Cardiac fibroblast (primary cell): ENCODE measurements around the gene ANO10.
"Not testable (repeated sequence)": the region's sequence is repeated elsewhere in the genome, so short reads cannot be mapped to it uniquely, and the experiment has no call there.

ENCODE experiments used
- DNase-seq, 2 donors: peaks; one replicate each; pipeline versions ENCODE4 v3.0.0 to v3.0.0-alpha.2; 2010; ENCODE audit warnings: low read depth in 2 of 2
- H3K4me3 ChIP-seq, 2 donors: replicated peaks in 1 of 2; 1 replicate in 1 of 2; 2 replicates in 1 of 2; pipeline ENCODE4 v1.5.1; 2011; ENCODE audit warnings: low read depth in 2 of 2, low read length in 2 of 2, mild to moderate bottlenecking in 2 of 2, moderate library complexity in 1 of 2
- CTCF ChIP-seq: IDR thresholded peaks from one replicate; pipeline ENCODE4 v1.5.1; 2011; ENCODE audit warnings: low read depth, mild to moderate bottlenecking, low read length, inconsistent platforms

Gene ANO10

DNA sequence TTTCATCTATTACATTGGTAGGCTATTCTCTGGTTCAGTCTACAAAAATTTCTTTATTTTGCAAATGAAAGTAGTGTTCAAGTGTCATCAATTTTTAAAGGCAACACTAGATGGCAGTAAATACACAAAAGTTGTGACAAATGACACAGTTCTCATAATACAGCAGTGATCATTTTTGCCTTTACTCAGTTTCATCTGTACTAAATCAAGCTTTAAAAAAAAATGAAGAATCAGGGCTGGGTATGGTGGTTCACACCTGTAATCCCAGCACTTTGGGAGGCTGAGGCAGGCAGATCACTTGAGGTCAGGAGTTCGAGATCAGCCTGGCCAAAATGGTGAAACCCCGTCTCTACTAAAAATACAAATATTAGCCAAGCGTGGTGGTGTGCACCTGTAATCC is 77.5 kb downstream of the ANO10 start:
- peak; percentile 27 for TF ChIP-seq CTCF
- not testable (repeated sequence) for H3K4me3 ChIP-seq
- DNase-seq, result peak; percentile 72 to 74

- no peak overlapping the region for H3K4me3 ChIP-seq
- DNase-seq, result no peak
- no peak for TF ChIP-seq CTCF
These were observed 79.3 kb downstream of the ANO10 start for GRCh38 chr3:43542328-43543043.

DNA sequence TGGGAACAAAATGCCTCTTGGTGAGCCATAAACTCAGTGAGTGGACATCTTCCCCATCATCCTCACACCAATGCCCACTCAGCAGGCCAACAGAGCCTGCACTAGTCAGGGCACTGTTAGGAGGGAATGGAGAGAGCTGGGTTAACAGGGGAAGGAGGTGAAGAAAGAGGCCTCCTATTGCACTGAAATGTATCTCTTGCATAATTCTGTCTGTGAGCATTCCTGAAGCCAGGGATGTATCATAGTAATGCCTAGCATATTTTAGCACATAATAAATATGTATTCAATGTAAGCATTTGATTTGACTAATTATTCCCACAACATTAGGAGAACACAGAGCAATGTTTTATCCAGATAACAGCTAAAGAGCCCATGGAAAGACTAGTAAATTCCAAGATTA is 81.2 kb downstream of the ANO10 start:
- TF ChIP-seq CTCF, result no peak
- DNase-seq, result peak; percentile 43 to 68
- H3K4me3 ChIP-seq, result no peak overlapping the region

DNA sequence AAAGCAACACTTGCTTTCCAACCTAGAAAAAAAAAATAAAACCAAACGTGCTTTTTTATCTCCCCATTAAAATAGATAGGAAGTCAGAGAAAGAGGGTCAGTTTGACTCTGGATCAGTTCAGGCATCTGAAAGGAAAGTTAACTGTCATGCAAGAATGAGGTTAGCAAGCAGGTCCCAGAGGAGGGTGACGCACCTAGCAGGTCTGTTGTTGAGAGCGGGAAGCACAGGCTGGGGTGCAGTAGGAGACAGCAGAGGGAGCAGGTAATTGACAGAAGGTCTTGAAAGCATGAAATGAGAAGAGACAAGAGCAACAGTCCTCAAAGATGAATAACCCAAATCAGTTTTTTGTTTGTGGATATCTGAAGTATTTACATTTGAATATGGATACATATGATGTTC is 82.5 kb downstream of the ANO10 start:
- no peak for TF ChIP-seq CTCF
- no peak for DNase-seq
- no peak overlapping the region for H3K4me3 ChIP-seq

DNA sequence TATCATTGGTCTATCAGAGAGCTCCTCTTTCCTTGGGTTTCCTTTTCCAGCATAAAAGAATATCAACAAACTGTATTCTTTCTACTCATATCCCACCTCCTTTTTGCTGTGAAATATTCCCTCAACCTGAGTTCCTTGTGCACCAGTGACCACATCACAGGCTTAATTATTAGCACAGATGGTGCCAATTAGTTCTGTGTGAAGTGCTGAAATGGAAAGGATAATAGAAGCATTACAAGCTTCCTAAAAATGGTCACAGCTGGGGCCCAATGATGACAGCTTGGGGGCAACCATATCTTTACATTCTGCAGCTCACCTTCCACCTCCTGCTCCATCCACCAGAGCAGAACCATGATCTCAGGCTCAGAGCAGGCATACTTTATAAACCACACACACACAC is 84.6 kb downstream of the ANO10 start:
- no peak for DNase-seq

DNA sequence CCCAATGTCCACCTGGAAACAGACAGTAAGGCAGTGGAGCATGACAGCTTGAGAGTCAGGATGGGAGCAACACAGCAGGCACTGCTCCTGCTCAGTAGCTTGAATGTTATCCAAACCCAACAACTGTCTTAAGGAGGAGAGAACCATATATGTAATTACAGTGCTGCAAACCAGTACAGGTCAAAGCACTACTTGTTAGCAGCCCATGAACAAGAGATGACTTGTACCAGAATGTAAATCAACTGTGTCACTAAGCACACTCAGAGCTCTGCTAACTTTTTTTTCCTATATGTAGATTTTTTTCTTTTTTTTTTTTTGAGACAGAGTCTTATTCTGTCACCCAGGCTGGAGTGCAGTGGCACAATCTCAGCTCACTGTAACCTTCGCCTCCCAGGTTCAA is 87.1 kb downstream of the ANO10 start:
- DNase-seq, result no peak
- no peak for TF ChIP-seq CTCF
- H3K4me3 ChIP-seq, result no peak overlapping the region

More for the DNA sequence above, 84.6 kb downstream of the ANO10 start:
- no peak overlapping the region for H3K4me3 ChIP-seq
- TF ChIP-seq CTCF, result no peak

- H3K4me3 ChIP-seq, result no peak overlapping the region
- DNase-seq, result no peak
- no peak for TF ChIP-seq CTCF
These were observed 88.8 kb downstream of the ANO10 start for GRCh38 chr3:43533009-43533408.
